SK-N-SH (cell line): ENCODE results near the gene DIPK1C. TPM values are rescaled to one million over a fixed set of nuclear protein-coding genes. Genes with fewer than 3 reads are reported as not detected.

Source experiments
- CTCF ChIA-PET: fragments of 300-600, 350-600 bp; formaldehyde crosslinking; extraction: SDS; loops from one replicate; lab custom pipeline; 2021; lab: Yijun Ruan, JAX
- POLR2A ChIA-PET: fragments of 350-600 bp; sonication (Branson Sonifier 250); formaldehyde crosslinking; extraction: SDS; loops from one replicate; lab custom pipeline; 2020; ENCODE audit warnings: antibody characterized with exemption, inconsistent platforms; lab: Yijun Ruan, JAX
- DNase-seq: peaks from one replicate; pipeline ENCODE4 v3.0.0; 2012
- H2AFZ ChIP-seq: fragments of 200-600 bp; sonication (generic); 2 replicates; pipeline ENCODE4 v1.8.1; 2016; ENCODE audit warnings: antibody characterized with exemption, mild to moderate bottlenecking, low read depth
- H3F3A ChIP-seq: fragments of 200-600 bp; sonication (generic); replicated peaks from 2 replicates; pipeline ENCODE3; 2016; ENCODE audit warnings: antibody characterized with exemption, mild to moderate bottlenecking; ENCODE audit not compliant: insufficient read depth
- H3K27ac ChIP-seq, 2 experiments: fragments of 200-500 bp in 1 of 2; fragments of 200-600 bp in 1 of 2; sonication (Bioruptor generic) in 1 of 2; sonication (generic), shearing (Covaris generic) in 1 of 2; 2 replicates each; pipeline versions ENCODE4 v1.5.1 to v1.6.1; 2014 to 2016; ENCODE audit warnings: low read depth in 2 of 2, inconsistent platforms in 1 of 2, low read length in 1 of 2, mild to moderate bottlenecking in 1 of 2, mixed read lengths in 1 of 2
- H3K27me3 ChIP-seq: fragments of 200-600 bp; sonication (generic), shearing (Covaris generic); 2 replicates; pipeline ENCODE4 v1.6.1; 2016; ENCODE audit warnings: mixed run types; ENCODE audit not compliant: insufficient read depth
- H3K36me3 ChIP-seq, 2 experiments: fragments of 200-500 bp in 1 of 2; fragments of 200-600 bp in 1 of 2; sonication (Bioruptor generic) in 1 of 2; sonication (generic) in 1 of 2; replicated peaks in 1 of 2; 2 replicates each; pipeline versions ENCODE3 to v1.5.1; 2014 to 2016; ENCODE audit warnings: low read length in 1 of 2, mild to moderate bottlenecking in 1 of 2; ENCODE audit not compliant: insufficient read depth in 2 of 2, control insufficient read depth in 1 of 2
- H3K4me1 ChIP-seq, 2 experiments: fragments of 200-500 bp in 1 of 2; fragments of 200-600 bp in 1 of 2; sonication (Bioruptor generic) in 1 of 2; sonication (generic), shearing (Covaris generic) in 1 of 2; 2 replicates each; pipeline versions ENCODE4 v1.5.1 to v1.6.1; 2014 to 2016; ENCODE audit warnings: low read depth in 1 of 2, low read length in 1 of 2, mixed run types in 1 of 2; ENCODE audit not compliant: insufficient read depth in 2 of 2, control insufficient read depth in 1 of 2
- H3K4me2 ChIP-seq: fragments of 200-600 bp; sonication (generic), shearing (Covaris generic); 2 replicates; pipeline ENCODE4 v1.6.1; 2017; ENCODE audit warnings: mixed run types
- H3K4me3 ChIP-seq, 2 experiments: fragments of 200-500 bp in 1 of 2; fragments of 200-600 bp in 1 of 2; sonication (Bioruptor generic) in 1 of 2; sonication (generic), shearing (Covaris generic) in 1 of 2; 2 replicates each; pipeline versions ENCODE4 v1.5.1 to v1.8.1; 2014 to 2016; ENCODE audit warnings: low read depth in 2 of 2, inconsistent platforms in 1 of 2, low read length in 1 of 2, mild to moderate bottlenecking in 1 of 2, mixed read lengths in 1 of 2, moderate library complexity in 1 of 2
- H3K79me2 ChIP-seq: fragments of 200-600 bp; sonication (generic); 2 replicates; pipeline ENCODE4 v1.8.1; 2017; ENCODE audit warnings: mild to moderate bottlenecking; ENCODE audit not compliant: insufficient read depth
- H3K9ac ChIP-seq: fragments of 200-600 bp; sonication (generic); 2 replicates; pipeline ENCODE4 v1.6.1; 2017; ENCODE audit warnings: mixed run types
- H3K9me2 ChIP-seq: fragments of 200-600 bp; sonication (generic); 2 replicates; pipeline ENCODE4 v1.6.1; 2017; ENCODE audit warnings: mixed run types
- H3K9me3 ChIP-seq: fragments of 200-600 bp; sonication (generic); 2 replicates; pipeline ENCODE4 v1.6.1; 2017; ENCODE audit warnings: mixed run types, mild to moderate bottlenecking, moderate library complexity
- H4K20me1 ChIP-seq: fragments of 200-600 bp; sonication (generic); 2 replicates; pipeline ENCODE4 v1.6.1; 2017; ENCODE audit warnings: mild to moderate bottlenecking, mixed run types; ENCODE audit not compliant: insufficient read depth
- NFIC ChIP-seq: IDR thresholded peaks from 2 replicates; pipeline ENCODE4 v1.4.0; 2012; ENCODE audit warnings: borderline replicate concordance
- PBX3 ChIP-seq: IDR thresholded peaks from 2 replicates; pipeline ENCODE4; 2012
- RAD21 ChIP-seq: IDR thresholded peaks from 2 replicates; pipeline ENCODE4 v1.6.1; 2012; ENCODE audit warnings: mild to moderate bottlenecking, low read length
- RXRA ChIP-seq: IDR thresholded peaks from 2 replicates; pipeline ENCODE4 v1.4.0; 2012; ENCODE audit warnings: low read depth, mild to moderate bottlenecking, borderline replicate concordance
- SMC3 ChIP-seq: IDR thresholded peaks from 2 replicates; pipeline ENCODE4 v1.6.1; 2012; ENCODE audit warnings: low read depth, low read length, improper control_type of control experiment
- TAF1 ChIP-seq: IDR thresholded peaks from 2 replicates; pipeline ENCODE4 v1.6.1; 2012; ENCODE audit warnings: low read depth, mild to moderate bottlenecking, low read length, moderate library complexity, borderline replicate concordance
- USF2 ChIP-seq: fragments of 150-350 bp; IDR thresholded peaks from 2 replicates; pipeline ENCODE4 v1.6.1; 2017; ENCODE audit warnings: antibody characterized with exemption, low read length, low read depth, borderline replicate concordance
- WGBS: methylation state at CpG from one replicate; pipeline ENCODE4 v1.1.6; 2017; ENCODE audit warnings: low lambda C conversion rate; 5-methylcytosine and 5-hydroxymethylcytosine counted together
- polyA plus RNA-seq, 3 experiments: library from polyadenylated mRNA; depleted of rRNA; stranded (reverse); fragments of >200 nt; gene quantifications; 2 replicates each; pipeline ENCODE4 v1.2.3, GENCODE V29; 2012
- TF ChIP-seq, protein P1 (sequence below): fragments of 200-600 bp; sonication (generic); IDR thresholded peaks from 2 replicates; pipeline ENCODE4 v1.6.1; 2017; ENCODE audit warnings: antibody characterized with exemption, mild to moderate bottlenecking, moderate library complexity

DIPK1C gene
- polyA plus RNA-seq, 1 of the 3 experiments (the other 2 are of a cell fraction) = not detected

DNA sequence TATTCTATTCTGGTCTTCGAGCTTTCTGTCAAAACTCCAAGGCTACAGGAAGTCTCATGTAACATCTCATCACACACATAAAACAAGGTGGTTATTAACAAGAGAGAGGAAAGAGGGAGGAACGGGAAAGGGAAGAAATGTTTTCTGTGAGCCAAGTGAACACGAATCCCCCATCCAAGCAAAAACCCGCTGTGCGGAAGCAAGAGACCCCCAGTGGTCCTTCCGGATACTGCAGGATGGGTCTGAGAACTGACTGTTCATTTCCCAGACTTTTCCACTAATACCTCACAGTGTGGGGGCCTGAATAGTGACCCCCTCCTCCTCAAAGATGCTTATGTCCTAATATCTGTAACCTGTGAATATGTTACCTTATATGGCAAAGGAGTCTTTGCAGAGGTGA is 19.0 kb upstream of the DIPK1C start:
- Histone ChIP-seq H3K9ac (no peak overlapping the region), H3K4me2 (no peak overlapping the region), H3K4me1 (no peaks in the 10 kb centered on the region), H3K4me3 (no peak overlapping the region; a peak in 1 of 4 replicates), H4K20me1 (no peaks in the 10 kb centered on the region), H3K9me3 (no peaks in the 10 kb centered on the region), H3K9me2 (no peaks in the 10 kb centered on the region), H3K79me2 (no peaks in the 10 kb centered on the region), H3K27ac (no peak overlapping the region), H3F3A (no peaks in the 10 kb centered on the region), H2AFZ (no peak overlapping the region)
- DNase-seq = peak; percentile 80
- TF ChIP-seq, protein P1, sequence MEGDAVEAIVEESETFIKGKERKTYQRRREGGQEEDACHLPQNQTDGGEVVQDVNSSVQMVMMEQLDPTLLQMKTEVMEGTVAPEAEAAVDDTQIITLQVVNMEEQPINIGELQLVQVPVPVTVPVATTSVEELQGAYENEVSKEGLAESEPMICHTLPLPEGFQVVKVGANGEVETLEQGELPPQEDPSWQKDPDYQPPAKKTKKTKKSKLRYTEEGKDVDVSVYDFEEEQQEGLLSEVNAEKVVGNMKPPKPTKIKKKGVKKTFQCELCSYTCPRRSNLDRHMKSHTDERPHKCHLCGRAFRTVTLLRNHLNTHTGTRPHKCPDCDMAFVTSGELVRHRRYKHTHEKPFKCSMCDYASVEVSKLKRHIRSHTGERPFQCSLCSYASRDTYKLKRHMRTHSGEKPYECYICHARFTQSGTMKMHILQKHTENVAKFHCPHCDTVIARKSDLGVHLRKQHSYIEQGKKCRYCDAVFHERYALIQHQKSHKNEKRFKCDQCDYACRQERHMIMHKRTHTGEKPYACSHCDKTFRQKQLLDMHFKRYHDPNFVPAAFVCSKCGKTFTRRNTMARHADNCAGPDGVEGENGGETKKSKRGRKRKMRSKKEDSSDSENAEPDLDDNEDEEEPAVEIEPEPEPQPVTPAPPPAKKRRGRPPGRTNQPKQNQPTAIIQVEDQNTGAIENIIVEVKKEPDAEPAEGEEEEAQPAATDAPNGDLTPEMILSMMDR = peak; percentile 64
- TF ChIP-seq NFIC = no peak
- peak; percentile 68 for TF ChIP-seq RAD21
- peak; percentile 43; the same call in 1 of the 2 replicates for TF ChIP-seq SMC3
- no peak for TF ChIP-seq TAF1
- TF ChIP-seq, all 33 proteins: peak for 3
- POLR2A ChIA-PET = no interaction called here
- CTCF ChIA-PET = interaction anchor here (0.7 to 1.8 kb wide), 12 partner anchors 9 to 775 kb away, joined by 3 to 8 read pairs (median 3); no protein-coding TSS in a partner anchor
- Histone ChIP-seq H3K36me3 (no peaks in the 10 kb centered on the region), H3K27me3 (peaks cover 29% of the 10 kb centered on the region; the same call in 1 of the 2 replicates)
- WGBS = 6% methylated on average over 6 of the region's 6 CpGs

GRCh38 chr18:74473976-74474640 is 17.0 kb upstream of the DIPK1C start:
- H3K27me3 ChIP-seq = peaks cover 21% of the 10 kb centered on the region; the same call in 1 of the 2 replicates
- ChIA-PET CTCF (no interaction called here), POLR2A (no interaction called here)
- no peaks in the 10 kb centered on the region for H3F3A ChIP-seq
- no peaks in the 10 kb centered on the region for H3K9me3 ChIP-seq
- no peak for DNase-seq
- WGBS = 0% methylated on average over 3 of the region's 3 CpGs
- no peaks in the 10 kb centered on the region for H3K79me2 ChIP-seq
- no peak for TF ChIP-seq PBX3
- no peak for TF ChIP-seq USF2
- TF ChIP-seq RXRA = no peak
- no peak overlapping the region for H3K9ac ChIP-seq
- H3K4me1 ChIP-seq = no peaks in the 10 kb centered on the region
- H2AFZ ChIP-seq = no peak overlapping the region
- H4K20me1 ChIP-seq = no peaks in the 10 kb centered on the region
- H3K4me3 ChIP-seq = no peak overlapping the region
- no peak overlapping the region for H3K4me2 ChIP-seq
- H3K9me2 ChIP-seq = no peaks in the 10 kb centered on the region
- H3K27ac ChIP-seq = no peak overlapping the region
- H3K36me3 ChIP-seq = no peaks in the 10 kb centered on the region
